ENCODE data around the gene NTM. TPM values are rescaled to one million over a fixed set of nuclear protein-coding genes. Genes with fewer than 3 reads are reported as not detected.

NTM gene
- total RNA-seq, 1 experiment from 2014 or later = 9.9 TPM

GRCh38 chr11:132231656-132232347 is 861.4 kb downstream of the NTM start:
- peak overlapping the region; percentile 51; the same call in 1 of the 2 replicates for H3K14ac ChIP-seq (ENCODE audit: insufficient read depth, low read length)
- DNase-seq = no peak
- H3K23ac ChIP-seq (ENCODE audit: insufficient read length, low read depth, low read length) = no peak overlapping the region
- no peak overlapping the region for H2BK5ac ChIP-seq (ENCODE audit: insufficient read length, low read length)
- H2BK120ac ChIP-seq (ENCODE audit: low read depth, low read length, poor library complexity, severe bottlenecking) = no peak overlapping the region
- peaks cover 2% of the 10 kb centered on the region; the same call in 1 of the 2 replicates for H3K27me3 ChIP-seq (ENCODE audit: insufficient read depth, low read length)
- H3K9me3 Mint-ChIP-seq = no peaks in the 10 kb centered on the region
- no peak overlapping the region for H3K56ac ChIP-seq (ENCODE audit: insufficient read length, low read depth, low read length)
- no peak overlapping the region for H3K4ac ChIP-seq (ENCODE audit: low read depth, low read length)
- no peak overlapping the region for H2BK20ac ChIP-seq (ENCODE audit: low read depth, low read length, poor library complexity, severe bottlenecking)
- H4K5ac ChIP-seq (ENCODE audit: insufficient read length, low read depth, low read length) = no peak overlapping the region
- H4K20me1 ChIP-seq (ENCODE audit: control insufficient read depth, insufficient read depth, insufficient read length) = no peaks in the 10 kb centered on the region
- no peak overlapping the region for H2AFZ ChIP-seq (ENCODE audit: low read length)
- no peak overlapping the region for H2AK5ac ChIP-seq (ENCODE audit: insufficient read length, low read length)
- H3K79me1 ChIP-seq (ENCODE audit: insufficient read depth, low read depth, low read length, poor library complexity, severe bottlenecking) = no peaks in the 10 kb centered on the region
- no peak overlapping the region for H2BK15ac ChIP-seq (ENCODE audit: low read depth, low read length)
- H4K91ac ChIP-seq (ENCODE audit: insufficient read length, low read depth, low read length) = no peak overlapping the region
- H3K36me3 Mint-ChIP-seq (ENCODE audit: insufficient read depth in 1 of 3, low read depth in 3 of 3) = no peaks in the 10 kb centered on the region
- no peaks in the 10 kb centered on the region for H3K4me1 ChIP-seq (ENCODE audit: insufficient read depth, low read length)
- H3K27ac Mint-ChIP-seq = 0 out of 7 replicates have a peak overlapping the region, but pooled peaks of 1 of the 3 experiments have one; percentile 71
- no peak overlapping the region for H3K9ac ChIP-seq (ENCODE audit: extremely low read depth, insufficient read length, low read length)
- no peak overlapping the region for H2BK12ac ChIP-seq (ENCODE audit: insufficient read length, low read depth, low read length)
- WGBS (ENCODE audit: extremely low coverage, insufficient read length, low lambda C conversion rate) = no CpG with 5 or more reads among the region's 13 CpGs
- no peak overlapping the region for H3K18ac ChIP-seq (ENCODE audit: insufficient read length, low read depth, low read length)
- no peaks in the 10 kb centered on the region; the same call in none of the 2 replicates for H3K27me3 Mint-ChIP-seq (ENCODE audit: low read depth)
- H3K4me2 ChIP-seq (ENCODE audit: insufficient read depth, insufficient read length, low read length) = no peak overlapping the region
- peaks cover 8 to 13% of the 10 kb centered on the region in 2 experiments for H3K4me1 Mint-ChIP-seq
- H3K9me3 ChIP-seq (ENCODE audit: control insufficient read depth, low read depth, low read length) = no peaks in the 10 kb centered on the region
- H3K23me2 ChIP-seq (ENCODE audit: insufficient read length, low read depth, low read length, poor library complexity, severe bottlenecking) = no peaks in the 10 kb centered on the region
- no peak overlapping the region for H3K4me3 Mint-ChIP-seq
- H3T11ph ChIP-seq (ENCODE audit: low read length) = no peak overlapping the region
- no peak overlapping the region for H4K8ac ChIP-seq (replicated peaks; ENCODE audit: insufficient read length, low read depth, low read length)
- no peak overlapping the region for H3K27ac ChIP-seq (ENCODE audit: insufficient read length, low read depth, low read length)
- H3K79me2 ChIP-seq (ENCODE audit: insufficient read depth, low read length) = no peaks in the 10 kb centered on the region
- TF ChIP-seq CTCF (conservative IDR thresholded peaks at IDR 0.05) = no peak
